ENCODE measurements around the gene BCL11B. TPM values are rescaled to one million over a fixed set of nuclear protein-coding genes. Genes with fewer than 3 reads are reported as not detected.

Gene BCL11B
- total RNA-seq, 6 donors from 2014 or later = 1.1 to 4.5 (median 2.2) TPM

- Histone ChIP-seq H3K27ac (no peak overlapping the region), H3K4me3 (no peak overlapping the region), H3K9me3 (no peaks in the 10 kb centered on the region), H3K4me1 (no peaks in the 10 kb centered on the region), H3K36me3 (no peaks in the 10 kb centered on the region), H3K27me3 (no peaks in the 10 kb centered on the region)
- DNase-seq (no peak), ATAC-seq (ENCODE audit: low FRiP score in 2 of 2) (no peak)
- 92% methylated on average over 3 of the region's 3 CpGs for WGBS, 2 donors
- TF ChIP-seq CTCF (IDR thresholded peaks at IDR 0.05) = no peak
These were observed 100.6 kb downstream of the BCL11B start for GRCh38 chr14:99171396-99171795.

- Histone ChIP-seq H3K4me3 (no peak overlapping the region), H3K36me3 (no peaks in the 10 kb centered on the region), H3K27ac (no peak overlapping the region), H3K4me1 (no peaks in the 10 kb centered on the region), H3K9me3 (no peaks in the 10 kb centered on the region), H3K27me3 (no peaks in the 10 kb centered on the region)
- TF ChIP-seq EP300 (IDR thresholded peaks at IDR 0.05) (no peak), CTCF (IDR thresholded peaks at IDR 0.05) (no peak), POLR2A (IDR thresholded peaks at IDR 0.05) (no peak)
- DNase-seq (no peak), ATAC-seq (ENCODE audit: low FRiP score in 2 of 2) (no peak)
- WGBS, 2 donors = 74 to 78% methylated on average over 7 of the region's 7 CpGs
These were observed 102.1 kb downstream of the BCL11B start for GRCh38 chr14:99169776-99170356.

GRCh38 chr14:99168330-99168729 lies 103.7 kb downstream of the BCL11B start:
- no peak for ATAC-seq (ENCODE audit: low FRiP score in 2 of 2)
- H3K4me1 ChIP-seq = no peaks in the 10 kb centered on the region
- no peaks in the 10 kb centered on the region for H3K9me3 ChIP-seq
- no peak overlapping the region for H3K4me3 ChIP-seq
- no peaks in the 10 kb centered on the region for H3K36me3 ChIP-seq
- H3K27me3 ChIP-seq = no peaks in the 10 kb centered on the region
- no peak for DNase-seq
- TF ChIP-seq POLR2A (IDR thresholded peaks at IDR 0.05) = no peak
- TF ChIP-seq POLR2AphosphoS5 (IDR thresholded peaks at IDR 0.05) = no peak
- TF ChIP-seq EP300 (IDR thresholded peaks at IDR 0.05) = no peak
- no peak for TF ChIP-seq CTCF (IDR thresholded peaks at IDR 0.05)
- WGBS, 2 donors = 90 to 94% methylated on average over 5 of the region's 5 CpGs
- H3K27ac ChIP-seq = no peak overlapping the region

GRCh38 chr14:99166506-99166905 lies 105.5 kb downstream of the BCL11B start:
- WGBS, 2 donors = 92 to 93% methylated on average over 4 of the region's 4 CpGs
- Histone ChIP-seq H3K4me1 (no peaks in the 10 kb centered on the region), H3K27me3 (no peaks in the 10 kb centered on the region), H3K36me3 (no peaks in the 10 kb centered on the region), H3K9me3 (no peaks in the 10 kb centered on the region), H3K27ac (no peak overlapping the region), H3K4me3 (no peak overlapping the region)
- TF ChIP-seq POLR2A (IDR thresholded peaks at IDR 0.05) (no peak), CTCF (IDR thresholded peaks at IDR 0.05) (no peak)
- ATAC-seq (ENCODE audit: low FRiP score in 2 of 2) (no peak), DNase-seq (no peak)

GRCh38 chr14:99164712-99165111 lies 107.3 kb downstream of the BCL11B start:
- ATAC-seq (ENCODE audit: low FRiP score in 2 of 2) (no peak), DNase-seq (no peak)
- H3K27ac ChIP-seq = no peak overlapping the region
- TF ChIP-seq POLR2A (IDR thresholded peaks at IDR 0.05) = no peak
- TF ChIP-seq POLR2AphosphoS5 (IDR thresholded peaks at IDR 0.05) = no peak
- TF ChIP-seq CTCF (IDR thresholded peaks at IDR 0.05) = no peak
- H3K4me1 ChIP-seq = no peaks in the 10 kb centered on the region
- no peaks in the 10 kb centered on the region for H3K9me3 ChIP-seq
- 70 to 74% methylated on average over 5 of the region's 5 CpGs for WGBS, 2 donors
- H3K4me3 ChIP-seq = no peak overlapping the region
- H3K27me3 ChIP-seq = no peaks in the 10 kb centered on the region
- no peaks in the 10 kb centered on the region for H3K36me3 ChIP-seq

Data from upper lobe of left lung (tissue), 6 donors.